DND-41 (cell line): Measurements from ENCODE around the gene IL18RAP.
A peak's percentile ranks its signal among the peaks of the same experiment; 100 is the strongest.

Source experiments
- ATAC-seq: fragments of 200-7000 bp; cut with Tn5 transposase; 3 replicates; pipeline ENCODE4 v1.9.1; 2021; ENCODE audit warnings: low read depth; ENCODE audit not compliant: insufficient read depth
- DNase-seq: peaks from one replicate; pipeline ENCODE4 v3.0.0-alpha.2; 2020
- H2AFZ ChIP-seq: 2 replicates; pipeline ENCODE4 v1.6.0; 2012; ENCODE audit warnings: low read depth, low read length
- H3K27ac ChIP-seq: 2 replicates; pipeline ENCODE4 v1.5.1; 2012; ENCODE audit warnings: low read length, inconsistent platforms
- H3K27me3 ChIP-seq: fragments of 200-600 bp; sonication (generic); 2 replicates; pipeline ENCODE4 v1.6.0; 2012; ENCODE audit warnings: low read length, mild to moderate bottlenecking, inconsistent platforms; ENCODE audit not compliant: insufficient read depth, poor library complexity
- H3K36me3 ChIP-seq: 2 replicates; pipeline ENCODE4 v1.5.1; 2012; ENCODE audit warnings: low read length, inconsistent platforms; ENCODE audit not compliant: insufficient read depth
- H3K4me1 ChIP-seq: 2 replicates; pipeline ENCODE4 v1.5.1; 2012; ENCODE audit warnings: mild to moderate bottlenecking, low read length; ENCODE audit not compliant: insufficient read depth
- H3K4me2 ChIP-seq: 2 replicates; pipeline ENCODE4 v1.6.0; 2012; ENCODE audit warnings: mild to moderate bottlenecking, moderate library complexity, low read length, inconsistent platforms; ENCODE audit not compliant: insufficient read depth
- H3K4me3 ChIP-seq, 2 experiments: fragments of 200-600 bp in 1 of 2; shearing (Covaris generic) in 1 of 2; 2 replicates each; pipeline ENCODE4 v1.5.1; 2012 to 2016; ENCODE audit warnings: inconsistent platforms in 2 of 2, low read length in 2 of 2, mild to moderate bottlenecking in 2 of 2, low read depth in 1 of 2, moderate library complexity in 1 of 2
- H3K79me2 ChIP-seq: 2 replicates; pipeline ENCODE4 v1.6.0; 2012; ENCODE audit warnings: low read length, inconsistent platforms; ENCODE audit not compliant: insufficient read depth
- H3K9ac ChIP-seq: 2 replicates; pipeline ENCODE4 v1.6.0; 2012; ENCODE audit warnings: low read depth, mild to moderate bottlenecking, inconsistent platforms, low read length, moderate library complexity
- H3K9me3 ChIP-seq: 2 replicates; pipeline ENCODE4 v1.5.1; 2012; ENCODE audit warnings: low read length, moderate library complexity, mild to moderate bottlenecking, inconsistent platforms; ENCODE audit not compliant: insufficient read depth, severe bottlenecking
- H4K20me1 ChIP-seq: 2 replicates; pipeline ENCODE4 v1.6.0; 2012; ENCODE audit warnings: low read length; ENCODE audit not compliant: insufficient read depth
- EZH2 ChIP-seq: IDR thresholded peaks from 3 replicates; pipeline ENCODE4 v1.6.1; 2012; ENCODE audit warnings: borderline replicate concordance, low read depth, mild to moderate bottlenecking, moderate library complexity, low read length, inconsistent platforms; ENCODE audit not compliant: severe bottlenecking
- TF ChIP-seq, protein P1 (sequence below): IDR thresholded peaks from 2 replicates; pipeline ENCODE4 v1.5.1; 2012; ENCODE audit warnings: borderline replicate concordance, low read length, moderate library complexity, mild to moderate bottlenecking; ENCODE audit not compliant: poor library complexity, severe bottlenecking; ENCODE audit errors: extremely low read depth

IL18RAP gene

GRCh38 chr2:102449370-102449974 lies 26.5 kb downstream of the IL18RAP start:
- Histone ChIP-seq H4K20me1 (no peaks in the 10 kb centered on the region), H2AFZ (no peak overlapping the region), H3K4me2 (no peak overlapping the region), H3K4me1 (no peaks in the 10 kb centered on the region), H3K36me3 (no peaks in the 10 kb centered on the region), H3K27me3 (peaks cover 2% of the 10 kb centered on the region), H3K4me3 (no peak overlapping the region), H3K9ac (no peak overlapping the region), H3K9me3 (no peaks in the 10 kb centered on the region), H3K79me2 (no peaks in the 10 kb centered on the region), H3K27ac (no peak overlapping the region)
- ATAC-seq (peak; percentile 59; the same call in 1 of the 3 replicates), DNase-seq (peak; percentile 58)
- no peak for TF ChIP-seq EZH2
- TF ChIP-seq, protein P1, sequence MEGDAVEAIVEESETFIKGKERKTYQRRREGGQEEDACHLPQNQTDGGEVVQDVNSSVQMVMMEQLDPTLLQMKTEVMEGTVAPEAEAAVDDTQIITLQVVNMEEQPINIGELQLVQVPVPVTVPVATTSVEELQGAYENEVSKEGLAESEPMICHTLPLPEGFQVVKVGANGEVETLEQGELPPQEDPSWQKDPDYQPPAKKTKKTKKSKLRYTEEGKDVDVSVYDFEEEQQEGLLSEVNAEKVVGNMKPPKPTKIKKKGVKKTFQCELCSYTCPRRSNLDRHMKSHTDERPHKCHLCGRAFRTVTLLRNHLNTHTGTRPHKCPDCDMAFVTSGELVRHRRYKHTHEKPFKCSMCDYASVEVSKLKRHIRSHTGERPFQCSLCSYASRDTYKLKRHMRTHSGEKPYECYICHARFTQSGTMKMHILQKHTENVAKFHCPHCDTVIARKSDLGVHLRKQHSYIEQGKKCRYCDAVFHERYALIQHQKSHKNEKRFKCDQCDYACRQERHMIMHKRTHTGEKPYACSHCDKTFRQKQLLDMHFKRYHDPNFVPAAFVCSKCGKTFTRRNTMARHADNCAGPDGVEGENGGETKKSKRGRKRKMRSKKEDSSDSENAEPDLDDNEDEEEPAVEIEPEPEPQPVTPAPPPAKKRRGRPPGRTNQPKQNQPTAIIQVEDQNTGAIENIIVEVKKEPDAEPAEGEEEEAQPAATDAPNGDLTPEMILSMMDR = peak; percentile 70

DNA sequence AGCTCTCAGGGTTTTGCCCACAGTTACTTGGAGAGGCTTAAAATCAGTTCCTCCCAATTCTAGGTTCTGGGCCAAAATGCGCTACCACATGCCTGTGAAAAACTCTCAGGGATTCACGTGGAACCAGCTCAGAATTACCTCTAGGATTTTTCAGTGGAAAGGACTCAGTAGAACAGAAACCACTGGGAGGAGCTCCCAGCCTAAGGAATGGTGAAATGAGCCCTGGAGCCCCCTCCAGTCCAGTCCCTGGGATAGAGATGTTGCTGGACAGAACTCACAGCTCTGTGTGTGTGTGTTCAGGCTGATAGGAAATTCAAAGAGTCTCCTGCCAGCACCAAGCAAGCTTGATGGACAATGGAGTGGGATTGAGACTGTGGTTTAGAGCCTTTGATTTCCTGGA lies 29.0 kb downstream of the IL18RAP start:
- ATAC-seq (no peak), DNase-seq (no peak)
- H3K36me3 ChIP-seq = no peaks in the 10 kb centered on the region

GRCh38 chr2:102453501-102453900 lies 30.5 kb downstream of the IL18RAP start:
- Histone ChIP-seq H3K79me2 (no peaks in the 10 kb centered on the region), H3K27ac (no peak overlapping the region), H3K4me2 (no peak overlapping the region), H2AFZ (no peak overlapping the region), H3K9me3 (no peaks in the 10 kb centered on the region), H4K20me1 (no peaks in the 10 kb centered on the region), H3K27me3 (no peaks in the 10 kb centered on the region), H3K36me3 (no peaks in the 10 kb centered on the region), H3K9ac (no peak overlapping the region), H3K4me1 (no peaks in the 10 kb centered on the region), H3K4me3 (no peak overlapping the region)
- ATAC-seq (no peak), DNase-seq (no peak)
- TF ChIP-seq EZH2 = no peak
- TF ChIP-seq, protein P1 = no peak

More for the DNA sequence above, 29.0 kb downstream of the IL18RAP start:
- no peaks in the 10 kb centered on the region for H3K27me3 ChIP-seq
- H3K9ac ChIP-seq = no peak overlapping the region
- H2AFZ ChIP-seq = no peak overlapping the region
- H3K4me3 ChIP-seq = no peak overlapping the region
- H3K27ac ChIP-seq = no peak overlapping the region
- TF ChIP-seq, protein P1 = no peak
- no peaks in the 10 kb centered on the region for H3K4me1 ChIP-seq
- H3K9me3 ChIP-seq = no peaks in the 10 kb centered on the region
- H4K20me1 ChIP-seq = no peaks in the 10 kb centered on the region
- H3K4me2 ChIP-seq = no peak overlapping the region
- H3K79me2 ChIP-seq = no peaks in the 10 kb centered on the region
